ENCODE results near the gene ZNF813. TPM values are rescaled to one million over a fixed set of nuclear protein-coding genes. Genes with fewer than 3 reads are reported as not detected.
"Not testable (repeated sequence)": the region's sequence is repeated elsewhere in the genome, so short reads cannot be mapped to it uniquely, and the experiment has no call there.

Gene ZNF813
- total and polyA plus RNA-seq, 2 experiments from 2014 or later, result 6.4 to 29.3 TPM

GRCh38 chr19:53474832-53475231 lies 7.3 kb downstream of the ZNF813 start:
- H3K4me1 Mint-ChIP-seq, result peaks cover 14% of the 10 kb centered on the region; the same call in 2 of the 3 replicates
- not testable (repeated sequence) for H3K4me3 Mint-ChIP-seq; H3K4me2 ChIP-seq; H3K4me3 ChIP-seq; H3K36me3 ChIP-seq (ENCODE audit: insufficient read depth); H3K27me3 ChIP-seq (ENCODE audit: insufficient read depth); H3F3A ChIP-seq (replicated peaks; ENCODE audit: low read depth); H3K9me2 ChIP-seq (ENCODE audit: insufficient read depth); H2AFZ ChIP-seq; H3K27ac Mint-ChIP-seq; H3K27me3 Mint-ChIP-seq (ENCODE audit: insufficient read depth, low read depth, poor library complexity); H3K27ac ChIP-seq (ENCODE audit: low read depth)
- peaks cover 11% of the 10 kb centered on the region; the same call in 1 of the 2 replicates for H3K4me1 ChIP-seq (ENCODE audit: insufficient read depth)
- ATAC-seq (peak; percentile 65), DNase-seq (ENCODE audit: low spot score) (peak; percentile 41)
- peaks cover 54% of the 10 kb centered on the region for H3K36me3 Mint-ChIP-seq (ENCODE audit: low read depth)
- peaks cover 62% of the 10 kb centered on the region for H3K79me2 ChIP-seq (replicated peaks; ENCODE audit: insufficient read depth)
- peak; percentile 11 to 55; a peak in 2 of 4 replicates for TF ChIP-seq CTCF (conservative IDR thresholded peaks at IDR 0.05; ENCODE audit: low read depth in 2 of 2)
- H3K9me3 Mint-ChIP-seq, result peaks cover 16% of the 10 kb centered on the region
- peaks cover 13% of the 10 kb centered on the region; the same call in 1 of the 2 replicates for H4K20me1 ChIP-seq (replicated peaks; ENCODE audit: insufficient read depth)

GRCh38 chr19:53475470-53475869 lies 7.9 kb downstream of the ZNF813 start:
- Mint-ChIP-seq H3K9me3 (peaks cover 23% of the 10 kb centered on the region), H3K36me3 (ENCODE audit: low read depth) (peaks cover 61% of the 10 kb centered on the region), H3K4me1 (peaks cover 11% of the 10 kb centered on the region; the same call in 2 of the 3 replicates)
- ATAC-seq; H3K27me3 Mint-ChIP-seq (ENCODE audit: insufficient read depth, low read depth, poor library complexity); H3F3A ChIP-seq (replicated peaks; ENCODE audit: low read depth); H3K4me3 Mint-ChIP-seq; H3K4me3 ChIP-seq; H2AFZ ChIP-seq; DNase-seq (ENCODE audit: low spot score); H3K4me2 ChIP-seq; H3K9me2 ChIP-seq (ENCODE audit: insufficient read depth); H3K27me3 ChIP-seq (ENCODE audit: insufficient read depth); H3K4me1 ChIP-seq (ENCODE audit: insufficient read depth); H3K27ac Mint-ChIP-seq; H3K27ac ChIP-seq (ENCODE audit: low read depth): not testable (repeated sequence)
- Histone ChIP-seq H3K79me2 (replicated peaks; ENCODE audit: insufficient read depth) (peaks cover 62% of the 10 kb centered on the region), H4K20me1 (replicated peaks; ENCODE audit: insufficient read depth) (peaks cover 13% of the 10 kb centered on the region; the same call in 1 of the 2 replicates), H3K36me3 (ENCODE audit: insufficient read depth) (peaks cover 14% of the 10 kb centered on the region)

- H3K27ac ChIP-seq (ENCODE audit: low read depth); H3K27me3 ChIP-seq (ENCODE audit: insufficient read depth); DNase-seq (ENCODE audit: low spot score); H3K4me2 ChIP-seq; H3K27ac Mint-ChIP-seq; H3K4me3 Mint-ChIP-seq; H3F3A ChIP-seq (replicated peaks; ENCODE audit: low read depth); H3K4me3 ChIP-seq; H3K79me2 ChIP-seq (replicated peaks; ENCODE audit: insufficient read depth); H3K9me2 ChIP-seq (ENCODE audit: insufficient read depth); H2AFZ ChIP-seq; ATAC-seq; H4K20me1 ChIP-seq (replicated peaks; ENCODE audit: insufficient read depth); H3K27me3 Mint-ChIP-seq (ENCODE audit: insufficient read depth, low read depth, poor library complexity): not testable (repeated sequence)
- peaks cover 13% of the 10 kb centered on the region; the same call in 2 of the 3 replicates for H3K4me1 Mint-ChIP-seq
- H3K36me3 Mint-ChIP-seq (ENCODE audit: low read depth), result peaks cover 95% of the 10 kb centered on the region
- peaks cover 17% of the 10 kb centered on the region; the same call in 1 of the 2 replicates for H3K4me1 ChIP-seq (ENCODE audit: insufficient read depth)
- peaks cover 35% of the 10 kb centered on the region for H3K36me3 ChIP-seq (ENCODE audit: insufficient read depth)
- peaks cover 44% of the 10 kb centered on the region for H3K9me3 Mint-ChIP-seq
Measured at GRCh38 chr19:53483751-53484150, 16.2 kb downstream of the ZNF813 start.

Data from GM23338 (cell line).